Panc1 (cell line): ENCODE measurements around the gene ERC2. TPM values are rescaled to one million over a fixed set of nuclear protein-coding genes. Genes with fewer than 3 reads are reported as not detected.

Experiments
- ATAC-seq: fragments of 200-7000 bp; cut with Tn5 transposase; 2 replicates; pipeline ENCODE4 v1.9.1; 2020; ENCODE audit warnings: mild to moderate bottlenecking, moderate library complexity
- BruUV-seq: library from RNA; stranded (reverse); fragments of 400-500 nt; replicated peaks from 2 replicates; lab custom pipeline; 2021; lab: Mats Ljungman, UMichigan
- CTCF ChIA-PET: fragments of 300-600 bp; sonication (Branson Sonifier 250); formaldehyde crosslinking; loops from one replicate; lab custom pipeline; 2022; ENCODE audit warnings: antibody characterized with exemption; lab: Charles Lee
- POLR2A ChIA-PET: fragments of 300-600 bp; sonication (Branson Sonifier 250); formaldehyde crosslinking; loops from one replicate; lab custom pipeline; 2022; ENCODE audit warnings: antibody characterized with exemption; lab: Charles Lee
- DNase-seq: peaks from one replicate; pipeline ENCODE4 v3.0.0-alpha.2; 2010; ENCODE audit warnings: low read depth, low spot score
- H3K27ac ChIP-seq: 2 replicates; pipeline ENCODE4 v1.5.1; 2011; ENCODE audit warnings: mild to moderate bottlenecking, low read length, inconsistent platforms
- H3K27me3 ChIP-seq: fragments of 200-500 bp; sonication (Bioruptor generic); 2 replicates; pipeline ENCODE4 v1.6.0; 2014; ENCODE audit warnings: low read length, inconsistent platforms; ENCODE audit not compliant: control insufficient read depth, insufficient read depth
- H3K36me3 ChIP-seq: fragments of 200-500 bp; sonication (Bioruptor generic); 2 replicates; pipeline ENCODE4 v1.5.1; 2014; ENCODE audit warnings: inconsistent platforms, mild to moderate bottlenecking, low read length, moderate library complexity; ENCODE audit not compliant: control insufficient read depth, insufficient read depth
- H3K4me1 ChIP-seq: 2 replicates; pipeline ENCODE4 v1.5.1; 2011; ENCODE audit warnings: inconsistent platforms, mild to moderate bottlenecking, low read length, moderate library complexity; ENCODE audit not compliant: control insufficient read depth, insufficient read depth
- H3K4me3 ChIP-seq, 2 experiments: 2 replicates each; pipeline ENCODE4 v1.5.1; 2011 to 2012; ENCODE audit warnings: low read depth in 2 of 2, low read length in 2 of 2, mild to moderate bottlenecking in 2 of 2, inconsistent platforms in 1 of 2, moderate library complexity in 1 of 2
- H3K9me3 ChIP-seq: fragments of 200-500 bp; sonication (Bioruptor generic); 2 replicates; pipeline ENCODE4 v1.5.1; 2014; ENCODE audit warnings: low read depth, mild to moderate bottlenecking, inconsistent platforms, low read length, moderate library complexity; ENCODE audit not compliant: control insufficient read depth, insufficient read depth
- POLR2AphosphoS5 ChIP-seq: IDR thresholded peaks from 2 replicates; pipeline ENCODE4 v1.6.1; 2012; ENCODE audit warnings: mild to moderate bottlenecking, low read depth, low read length, moderate library complexity
- REST ChIP-seq, 2 experiments: IDR thresholded peaks; 2 replicates each; pipeline ENCODE4 v1.6.1; 2011 to 2012; ENCODE audit warnings: low read depth in 2 of 2, control low read depth in 1 of 2, low read length in 1 of 2, mild to moderate bottlenecking in 1 of 2, moderate library complexity in 1 of 2; ENCODE audit not compliant: insufficient read depth in 1 of 2
- SIN3A ChIP-seq: IDR thresholded peaks from 2 replicates; pipeline ENCODE4 v1.6.1; 2012; ENCODE audit warnings: low read depth, mild to moderate bottlenecking, low read length, moderate library complexity, borderline replicate concordance; ENCODE audit not compliant: insufficient read depth
- TCF7L2 ChIP-seq: IDR thresholded peaks from 2 replicates; pipeline ENCODE4 v1.6.1; 2011; ENCODE audit warnings: mild to moderate bottlenecking, low read depth, low read length, inconsistent platforms
- in situ Hi-C: cut with HindIII; loops from 2 replicates; pipeline ENCODE4 v1.10.0; 2016; ENCODE audit warnings: low sequenced_read_pairs, low pct_unique_long_range_greater_than_20kb
- intact Hi-C: fragments of 100-400 bp; cut with micrococcal nuclease; formaldehyde crosslinking; loops from one replicate; pipeline ENCODE4 v1.10.0; 2022; ENCODE audit not compliant: unreplicated experiment
- total RNA-seq: library from RNA; stranded (reverse); gene quantifications from one replicate; pipeline ENCODE4 v1.2.1, GENCODE V29; 2021; ENCODE audit not compliant: unreplicated experiment
- TF ChIP-seq, protein P1 (sequence below): fragments of 450-650 bp; IDR thresholded peaks from 2 replicates; pipeline ENCODE4 v1.5.1; 2017; ENCODE audit warnings: mild to moderate bottlenecking

ERC2 gene
- total RNA-seq, 1 experiment from 2014 or later, result 0.33 TPM

DNA sequence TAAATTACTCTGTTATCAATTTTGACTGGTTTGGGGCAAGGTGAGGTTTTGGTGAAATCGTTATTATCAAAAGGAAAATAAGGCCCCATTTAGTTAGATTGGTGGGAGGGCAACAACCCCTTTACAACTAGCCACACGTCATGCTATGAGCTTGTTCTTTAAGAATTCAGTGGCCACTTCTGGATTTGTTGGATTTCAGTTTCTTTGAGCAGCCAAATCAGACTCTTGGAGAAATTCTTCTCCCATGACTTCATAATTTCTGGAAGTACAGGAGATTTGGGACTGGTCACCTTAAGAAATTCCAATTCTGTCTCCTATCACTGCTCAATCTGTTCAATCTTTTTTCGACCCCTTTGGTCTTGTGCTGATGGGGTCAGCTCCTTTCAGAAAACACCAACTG lies 966.4 kb downstream of the ERC2 start:
- in situ Hi-C loops, result no loop called here
- H3K4me1 ChIP-seq, result no peaks in the 10 kb centered on the region
- no peaks in the 10 kb centered on the region for H3K9me3 ChIP-seq
- no TSS peak for BruUV-seq
- no peaks in the 10 kb centered on the region for H3K36me3 ChIP-seq
- CTCF ChIA-PET, result no interaction called here
- POLR2A ChIA-PET, result no interaction called here
- no peaks in the 10 kb centered on the region for H3K27me3 ChIP-seq
- TF ChIP-seq TCF7L2 (no peak), POLR2AphosphoS5 (no peak), SIN3A (no peak), REST (IDR thresholded peaks at IDR 0.05; ENCODE audit: insufficient read depth in 1 of 2, low read depth in 2 of 2, low read length in 1 of 2) (no peak)
- TF ChIP-seq, protein P1, sequence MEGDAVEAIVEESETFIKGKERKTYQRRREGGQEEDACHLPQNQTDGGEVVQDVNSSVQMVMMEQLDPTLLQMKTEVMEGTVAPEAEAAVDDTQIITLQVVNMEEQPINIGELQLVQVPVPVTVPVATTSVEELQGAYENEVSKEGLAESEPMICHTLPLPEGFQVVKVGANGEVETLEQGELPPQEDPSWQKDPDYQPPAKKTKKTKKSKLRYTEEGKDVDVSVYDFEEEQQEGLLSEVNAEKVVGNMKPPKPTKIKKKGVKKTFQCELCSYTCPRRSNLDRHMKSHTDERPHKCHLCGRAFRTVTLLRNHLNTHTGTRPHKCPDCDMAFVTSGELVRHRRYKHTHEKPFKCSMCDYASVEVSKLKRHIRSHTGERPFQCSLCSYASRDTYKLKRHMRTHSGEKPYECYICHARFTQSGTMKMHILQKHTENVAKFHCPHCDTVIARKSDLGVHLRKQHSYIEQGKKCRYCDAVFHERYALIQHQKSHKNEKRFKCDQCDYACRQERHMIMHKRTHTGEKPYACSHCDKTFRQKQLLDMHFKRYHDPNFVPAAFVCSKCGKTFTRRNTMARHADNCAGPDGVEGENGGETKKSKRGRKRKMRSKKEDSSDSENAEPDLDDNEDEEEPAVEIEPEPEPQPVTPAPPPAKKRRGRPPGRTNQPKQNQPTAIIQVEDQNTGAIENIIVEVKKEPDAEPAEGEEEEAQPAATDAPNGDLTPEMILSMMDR, result no peak
- intact Hi-C loops, result no loop called here
- no peak overlapping the region for H3K27ac ChIP-seq
- no peak overlapping the region for H3K4me3 ChIP-seq
- DNase-seq (no peak), ATAC-seq (no peak)

- BruUV-seq, result no TSS peak
- ChIA-PET POLR2A (no interaction called here), CTCF (no interaction called here)
- ATAC-seq (no peak), DNase-seq (no peak)
- Histone ChIP-seq H3K4me1 (no peaks in the 10 kb centered on the region), H3K27me3 (no peaks in the 10 kb centered on the region), H3K36me3 (no peaks in the 10 kb centered on the region), H3K4me3 (no peak overlapping the region), H3K27ac (no peak overlapping the region), H3K9me3 (no peaks in the 10 kb centered on the region)
- in situ Hi-C loops, result no loop called here
- no peak for TF ChIP-seq SIN3A
- TF ChIP-seq, protein P1, result no peak
- TF ChIP-seq REST (IDR thresholded peaks at IDR 0.05; ENCODE audit: insufficient read depth in 1 of 2, low read depth in 2 of 2, low read length in 1 of 2), result no peak
- no peak for TF ChIP-seq TCF7L2
- no peak for TF ChIP-seq POLR2AphosphoS5
- intact Hi-C loops, result no loop called here
Observed at GRCh38 chr3:55500555-55501330, 967.5 kb downstream of the ERC2 start.
